Endothelial cell of umbilical vein (primary cell): ENCODE results near the gene PCDHGA1. TPM values are rescaled to one million over a fixed set of nuclear protein-coding genes. Genes with fewer than 3 reads are reported as not detected.

Experiments
- BruUV-seq: library from RNA; stranded (reverse); fragments of 400-500 nt; replicated peaks from 2 replicates; lab custom pipeline; 2021; lab: Mats Ljungman, UMichigan
- CTCF ChIA-PET: fragments of 300-600, 350-600 bp; sonication (Branson Sonifier 250); formaldehyde crosslinking; loops from one replicate; lab custom pipeline; 2021; ENCODE audit warnings: antibody characterized with exemption, inconsistent platforms; lab: Charles Lee
- POLR2A ChIA-PET: fragments of 300-600, 350-600 bp; sonication (Branson Sonifier 250); formaldehyde crosslinking; loops from one replicate; lab custom pipeline; 2021; ENCODE audit warnings: antibody characterized with exemption, inconsistent platforms; lab: Charles Lee
- DNase-seq: peaks from one replicate; pipeline ENCODE4 v3.0.0-alpha.2; 2011; ENCODE audit warnings: low read depth, low spot score
- FAIRE-seq: peaks from 2 replicates; lab custom pipeline; 2011; peaks lifted over from hg19 to GRCh38; lab: Jason Lieb, UNC
- H2AFZ ChIP-seq: 2 replicates; pipeline ENCODE4 v1.6.0; 2012; ENCODE audit warnings: low read depth, low read length, control low read depth, inconsistent platforms
- H3K27ac ChIP-seq: 2 replicates; pipeline ENCODE4 v1.5.1; 2011; ENCODE audit warnings: low read depth, mild to moderate bottlenecking, control low read depth, low read length, moderate library complexity; ENCODE audit not compliant: insufficient read depth
- H3K27me3 ChIP-seq, 2 experiments: 2 replicates each; pipeline versions ENCODE4 v1.6.0 to v1.6.1; 2011; ENCODE audit warnings: low read length in 2 of 2, mixed read lengths in 1 of 2; ENCODE audit not compliant: control insufficient read depth in 2 of 2, insufficient read depth in 2 of 2
- H3K36me3 ChIP-seq, 2 experiments: 2 replicates in 1 of 2; 3 replicates in 1 of 2; pipeline ENCODE4 v1.5.1; 2011; ENCODE audit warnings: low read length in 2 of 2, mild to moderate bottlenecking in 1 of 2, moderate library complexity in 1 of 2; ENCODE audit not compliant: control insufficient read depth in 2 of 2, insufficient read depth in 2 of 2; ENCODE audit errors: extremely low read depth in 1 of 2
- H3K4me1 ChIP-seq: 3 replicates; pipeline ENCODE4 v1.5.1; 2011; ENCODE audit warnings: mild to moderate bottlenecking, low read length; ENCODE audit not compliant: control insufficient read depth, insufficient read depth; ENCODE audit errors: extremely low read depth
- H3K4me2 ChIP-seq: 2 replicates; pipeline ENCODE4 v1.6.1; 2011; ENCODE audit warnings: low read length, control low read depth, mixed read lengths; ENCODE audit not compliant: insufficient read depth
- H3K4me3 ChIP-seq, 3 experiments: fragments of 200-600 bp in 1 of 3; sonication (generic), shearing (Covaris generic) in 1 of 3; replicated peaks in 1 of 3; 2 replicates each; pipeline ENCODE4 v1.5.1; 2011 to 2016; ENCODE audit warnings: control low read depth in 3 of 3, low read length in 3 of 3, mild to moderate bottlenecking in 2 of 3, inconsistent platforms in 1 of 3, low read depth in 1 of 3, moderate library complexity in 1 of 3; ENCODE audit not compliant: insufficient read depth in 1 of 3
- H3K79me2 ChIP-seq: 2 replicates; pipeline ENCODE4 v1.6.0; 2012; ENCODE audit warnings: low read length, inconsistent platforms; ENCODE audit not compliant: control insufficient read depth, insufficient read depth
- H3K9ac ChIP-seq: replicated peaks from 2 replicates; pipeline ENCODE3; 2011; ENCODE audit warnings: low read length, control low read depth; ENCODE audit not compliant: insufficient read depth; ENCODE audit errors: extremely low read depth
- H3K9me1 ChIP-seq: replicated peaks from 3 replicates; pipeline ENCODE4 v1.6.0; 2011; ENCODE audit warnings: mild to moderate bottlenecking, low read length; ENCODE audit not compliant: control insufficient read depth, insufficient read depth; ENCODE audit errors: extremely low read depth
- H3K9me3 ChIP-seq: replicated peaks from 2 replicates; pipeline ENCODE4 v1.5.1; 2012; ENCODE audit warnings: low read length, inconsistent platforms; ENCODE audit not compliant: control insufficient read depth, insufficient read depth
- H4K20me1 ChIP-seq: replicated peaks from 2 replicates; pipeline ENCODE3; 2011; ENCODE audit warnings: mild to moderate bottlenecking, low read length; ENCODE audit not compliant: control insufficient read depth, insufficient read depth; ENCODE audit errors: extremely low read depth
- EZH2 ChIP-seq: IDR thresholded peaks from 2 replicates; pipeline ENCODE4 v1.6.1; 2012; ENCODE audit warnings: borderline replicate concordance, low read depth, mild to moderate bottlenecking, moderate library complexity, low read length, inconsistent platforms; ENCODE audit not compliant: severe bottlenecking
- FOS ChIP-seq: IDR thresholded peaks from 2 replicates; pipeline ENCODE4 v1.6.1; 2011; ENCODE audit warnings: mild to moderate bottlenecking, low read length, moderate library complexity, borderline replicate concordance; ENCODE audit not compliant: insufficient read depth
- GATA2 ChIP-seq: IDR thresholded peaks from 2 replicates; pipeline ENCODE4 v1.7.0; 2011; ENCODE audit warnings: low read depth, mild to moderate bottlenecking, moderate library complexity, mixed read lengths, low read length; ENCODE audit not compliant: insufficient read length, insufficient read depth
- JUN ChIP-seq: IDR thresholded peaks from 2 replicates; pipeline ENCODE4 v1.6.1; 2011; ENCODE audit warnings: borderline replicate concordance, low read depth; ENCODE audit not compliant: insufficient read length, insufficient read depth
- MYC ChIP-seq: IDR thresholded peaks from one replicate; pipeline ENCODE4 v1.6.1; 2011; ENCODE audit warnings: mild to moderate bottlenecking, low read depth, low read length
- POLR2A ChIP-seq: IDR thresholded peaks from 2 replicates; pipeline ENCODE4 v1.6.1; 2012; ENCODE audit warnings: low read depth, mild to moderate bottlenecking, control low read depth, low read length
- POLR2AphosphoS5 ChIP-seq: IDR thresholded peaks from 2 replicates; pipeline ENCODE4 v1.6.1; 2012; ENCODE audit warnings: low read depth, mild to moderate bottlenecking, control low read depth, low read length, moderate library complexity; ENCODE audit not compliant: insufficient read depth
- dilution Hi-C: fragments of 300-500 bp; cut with MboI; formaldehyde crosslinking; loops from one replicate; pipeline ENCODE4 v1.15.0; 2019; ENCODE audit warnings: low sequenced_read_pairs; ENCODE audit not compliant: extremely low pct_ligation_motif_present
- intact Hi-C: fragments of 100-400 bp; cut with micrococcal nuclease; formaldehyde crosslinking; loops from one replicate; pipeline ENCODE4 v1.10.0; 2022
- polyA plus RNA-seq, 4 experiments: library from polyadenylated mRNA; depleted of rRNA in 3 of 4; stranded (reverse) in 3 of 4; unstranded in 1 of 4; fragments of >200 nt; gene quantifications; 2 replicates each; pipeline versions ENCODE4 v1.2.1 to v1.2.3, GENCODE V29; 2011 to 2012; ENCODE audit warnings: missing spikeins in 1 of 4
- total RNA-seq: library from RNA; stranded (reverse); gene quantifications from 2 replicates; pipeline ENCODE4 v1.2.3, GENCODE V29; 2021
- TF ChIP-seq, protein P1 (sequence below), 2 donors: IDR thresholded peaks; 1 replicate in 1 of 2; 2 replicates in 1 of 2; pipeline ENCODE4 v1.5.1; 2011; ENCODE audit warnings: low read length in 2 of 2, mild to moderate bottlenecking in 2 of 2, moderate library complexity in 2 of 2, control low read depth in 1 of 2, inconsistent platforms in 1 of 2, low read depth in 1 of 2; ENCODE audit not compliant: insufficient read depth in 1 of 2; ENCODE audit errors: extremely low read depth in 1 of 2
- TF ChIP-seq, protein P2 (sequence below): IDR thresholded peaks from 2 replicates; pipeline ENCODE4 v1.6.1; 2011; ENCODE audit not compliant: insufficient read depth, insufficient read length

The PCDHGA1 gene
- total and polyA plus RNA-seq, 2 donors (not counting 3 experiments of a cell fraction or from before 2014, with no cell fraction given): 0.22 to 0.44 TPM

DNA sequence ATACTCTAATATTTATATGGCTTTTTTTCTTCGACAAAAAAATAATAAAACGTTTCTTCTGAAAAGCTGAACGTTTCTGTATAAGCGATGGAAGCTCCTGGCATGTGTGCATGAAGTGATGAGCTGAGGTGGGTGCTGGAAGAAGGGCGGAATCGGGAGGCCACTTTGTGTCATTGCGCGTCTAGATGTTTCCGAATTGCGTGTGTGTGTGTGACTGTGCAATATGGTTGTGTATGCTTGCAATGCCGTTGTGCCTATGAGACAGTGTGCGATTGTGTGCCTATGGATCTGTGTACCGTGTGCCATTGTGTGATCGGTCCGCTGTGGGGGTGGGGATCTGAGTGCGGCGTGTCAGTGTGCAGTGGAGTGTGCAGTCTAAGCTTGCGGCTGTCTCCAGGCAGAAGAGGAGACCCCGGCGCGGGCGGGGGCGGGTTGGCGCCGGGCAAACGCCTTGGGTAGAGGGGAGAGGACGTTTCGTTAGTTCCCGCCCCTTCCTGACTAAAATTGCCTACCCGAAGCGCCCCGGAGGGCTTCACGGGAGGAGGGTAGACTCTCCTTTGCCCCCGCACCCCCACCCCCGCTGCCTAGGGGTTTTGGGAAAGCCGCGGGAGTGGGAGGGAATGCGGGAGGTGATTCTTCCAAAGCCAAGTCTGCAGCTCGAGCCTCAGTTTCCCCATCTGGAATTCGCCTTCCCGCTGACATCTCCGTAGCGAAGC is 182.8 kb downstream of the PCDHGA1 start:
- Histone ChIP-seq H3K4me2 (peak overlapping the region; percentile 71), H3K9ac (peak overlapping the region; percentile 30), H3K79me2 (no peaks in the 10 kb centered on the region), H3K27ac (peak overlapping the region; percentile 10), H3K9me1 (no peaks in the 10 kb centered on the region), H3K27me3 (no peaks in the 10 kb centered on the region), H3K9me3 (no peaks in the 10 kb centered on the region), H3K36me3 (peaks cover 2 to 8% of the 10 kb centered on the region in 2 experiments), H3K4me1 (peaks cover 31% of the 10 kb centered on the region), H4K20me1 (no peaks in the 10 kb centered on the region), H3K4me3 (peak overlapping the region; percentile 44 to 51 (median 49)), H2AFZ (peak overlapping the region; percentile 4)
- intact Hi-C loops: loop anchor here (1.0 to 2.0 kb wide), 4 partner anchors 8 to 83 kb away; partner anchors contain the start of gene PCDHGA12
- no peak for FAIRE-seq
- no peak for TF ChIP-seq MYC
- no peak for TF ChIP-seq GATA2
- TF ChIP-seq POLR2AphosphoS5: no peak
- TF ChIP-seq, protein P1, sequence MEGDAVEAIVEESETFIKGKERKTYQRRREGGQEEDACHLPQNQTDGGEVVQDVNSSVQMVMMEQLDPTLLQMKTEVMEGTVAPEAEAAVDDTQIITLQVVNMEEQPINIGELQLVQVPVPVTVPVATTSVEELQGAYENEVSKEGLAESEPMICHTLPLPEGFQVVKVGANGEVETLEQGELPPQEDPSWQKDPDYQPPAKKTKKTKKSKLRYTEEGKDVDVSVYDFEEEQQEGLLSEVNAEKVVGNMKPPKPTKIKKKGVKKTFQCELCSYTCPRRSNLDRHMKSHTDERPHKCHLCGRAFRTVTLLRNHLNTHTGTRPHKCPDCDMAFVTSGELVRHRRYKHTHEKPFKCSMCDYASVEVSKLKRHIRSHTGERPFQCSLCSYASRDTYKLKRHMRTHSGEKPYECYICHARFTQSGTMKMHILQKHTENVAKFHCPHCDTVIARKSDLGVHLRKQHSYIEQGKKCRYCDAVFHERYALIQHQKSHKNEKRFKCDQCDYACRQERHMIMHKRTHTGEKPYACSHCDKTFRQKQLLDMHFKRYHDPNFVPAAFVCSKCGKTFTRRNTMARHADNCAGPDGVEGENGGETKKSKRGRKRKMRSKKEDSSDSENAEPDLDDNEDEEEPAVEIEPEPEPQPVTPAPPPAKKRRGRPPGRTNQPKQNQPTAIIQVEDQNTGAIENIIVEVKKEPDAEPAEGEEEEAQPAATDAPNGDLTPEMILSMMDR (IDR thresholded peaks at IDR 0.05; ENCODE audit: extremely low read depth in 1 of 2, insufficient read depth in 1 of 2, low read depth in 1 of 2, low read length in 2 of 2): no peak
- TF ChIP-seq EZH2: no peak
- TF ChIP-seq JUN: no peak
- no peak for TF ChIP-seq FOS
- TF ChIP-seq, protein P2, sequence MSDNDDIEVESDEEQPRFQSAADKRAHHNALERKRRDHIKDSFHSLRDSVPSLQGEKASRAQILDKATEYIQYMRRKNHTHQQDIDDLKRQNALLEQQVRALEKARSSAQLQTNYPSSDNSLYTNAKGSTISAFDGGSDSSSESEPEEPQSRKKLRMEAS: no peak
- TF ChIP-seq POLR2A: no peak
- dilution Hi-C loops: no loop called here
- CTCF ChIA-PET: interaction anchor here (0.8 to 9.8 kb wide), 22 partner anchors 8 to 290 kb away, joined by 3 to 158 read pairs (median 10); partner anchors contain the start of genes FCHSD1, PCDHB14, PCDHGA10 and PCDHGA11
- BruUV-seq: no TSS peak
- POLR2A ChIA-PET: interaction anchor here (0.6 to 1.3 kb wide), 4 partner anchors 8 to 111 kb away, joined by 3 read pairs; partner anchors contain the start of gene PCDHGC3
- DNase-seq: peak; percentile 62
